SK-N-SH treated with all-trans-retinoic acid at 6 μM for 48 hours (cell line): ENCODE results near the gene KIF15.

Experiments used
- ATAC-seq: fragments of 200-7000 bp; cut with Tn5 transposase; 3 replicates; pipeline ENCODE4 v1.9.1; 2020; ENCODE audit warnings: mild to moderate bottlenecking, moderate library complexity
- ARNTL ChIP-seq: fragments of 450-650 bp; formaldehyde crosslinking; IDR thresholded peaks from 2 replicates; pipeline ENCODE4 v1.5.0; 2020; ENCODE audit warnings: low read depth, mild to moderate bottlenecking, moderate library complexity, borderline replicate concordance
- BACH2 ChIP-seq: fragments of 250-450 bp; sonication (Bioruptor Pico); IDR thresholded peaks from 2 replicates; pipeline ENCODE4 v1.9.0; 2021; ENCODE audit warnings: mild to moderate bottlenecking, borderline replicate concordance
- CSDC2 ChIP-seq: fragments of 250-450 bp; sonication (Bioruptor Pico); IDR thresholded peaks from 2 replicates; pipeline ENCODE4 v1.5.0; 2020; ENCODE audit warnings: mild to moderate bottlenecking, moderate library complexity
- ESRRG ChIP-seq: fragments of 250-450 bp; sonication (Bioruptor Pico); IDR thresholded peaks from 2 replicates; pipeline ENCODE4 v1.6.1; 2021; ENCODE audit warnings: mild to moderate bottlenecking
- GLIS3 ChIP-seq: fragments of 250-450 bp; sonication (Bioruptor Pico); IDR thresholded peaks from 2 replicates; pipeline ENCODE4 v1.5.0; 2020; ENCODE audit warnings: mild to moderate bottlenecking, moderate library complexity
- OSR1 ChIP-seq: fragments of 250-450 bp; sonication (Bioruptor Pico); IDR thresholded peaks from 2 replicates; pipeline ENCODE4 v1.8.0; 2022; ENCODE audit warnings: moderate library complexity, mild to moderate bottlenecking, inconsistent platforms
- PPARA ChIP-seq: fragments of 250-450 bp; sonication (Bioruptor Pico); IDR thresholded peaks from 2 replicates; pipeline ENCODE4 v1.5.0; 2020; ENCODE audit warnings: mild to moderate bottlenecking, borderline replicate concordance
- RARB ChIP-seq: fragments of 250-450 bp; sonication (Bioruptor Pico); IDR thresholded peaks from 2 replicates; pipeline ENCODE4 v1.8.0; 2021; ENCODE audit warnings: mild to moderate bottlenecking, moderate library complexity
- SNAI2 ChIP-seq: fragments of 250-450 bp; sonication (Bioruptor Pico); IDR thresholded peaks from 2 replicates; pipeline ENCODE4 v1.5.0; 2020; ENCODE audit warnings: mild to moderate bottlenecking, moderate library complexity
- TCF4 ChIP-seq: fragments of 250-450 bp; sonication (Bioruptor Pico); IDR thresholded peaks from 2 replicates; pipeline ENCODE4 v1.8.0; 2021; ENCODE audit warnings: mild to moderate bottlenecking, moderate library complexity, borderline replicate concordance
- TOX ChIP-seq: fragments of 250-450 bp; sonication (Bioruptor Pico); IDR thresholded peaks from 2 replicates; pipeline ENCODE4 v1.8.0; 2021; ENCODE audit warnings: mild to moderate bottlenecking, moderate library complexity, borderline replicate concordance
- TSHZ2 ChIP-seq: fragments of 250-450 bp; sonication (Bioruptor Pico); IDR thresholded peaks from 2 replicates; pipeline ENCODE4 v1.5.0; 2020; ENCODE audit warnings: mild to moderate bottlenecking, moderate library complexity
- ZC3H10 ChIP-seq: fragments of 250-450 bp; sonication (Bioruptor Pico); IDR thresholded peaks from 2 replicates; pipeline ENCODE4 v1.5.1; 2021; ENCODE audit warnings: mild to moderate bottlenecking, moderate library complexity
- ZFP3 ChIP-seq: fragments of 250-450 bp; sonication (Bioruptor Pico); IDR thresholded peaks from 2 replicates; pipeline ENCODE4 v1.5.0; 2020; ENCODE audit warnings: mild to moderate bottlenecking, moderate library complexity
- ZFP30 ChIP-seq: fragments of 450-650 bp; formaldehyde crosslinking; IDR thresholded peaks from 2 replicates; pipeline ENCODE4 v1.5.0; 2022; ENCODE audit warnings: mild to moderate bottlenecking, moderate library complexity
- ZNF565 ChIP-seq: fragments of 450-650 bp; formaldehyde crosslinking; conservative IDR thresholded peaks from 2 replicates; pipeline ENCODE4 v1.5.0; 2020; ENCODE audit warnings: low read depth, mild to moderate bottlenecking, moderate library complexity
- ZNF70 ChIP-seq: fragments of 450-650 bp; formaldehyde crosslinking; IDR thresholded peaks from 2 replicates; pipeline ENCODE4 v1.5.0; 2020; ENCODE audit warnings: mild to moderate bottlenecking, moderate library complexity
- ZNF8 ChIP-seq: fragments of 450-650 bp; formaldehyde crosslinking; IDR thresholded peaks from 2 replicates; pipeline ENCODE4 v1.5.0; 2020; ENCODE audit warnings: mild to moderate bottlenecking, moderate library complexity
- TF ChIP-seq, protein P1 (sequence below): fragments of 250-450 bp; sonication (Bioruptor Pico); IDR thresholded peaks from 2 replicates; pipeline ENCODE4 v1.8.0; 2020; ENCODE audit warnings: mild to moderate bottlenecking, moderate library complexity, borderline replicate concordance
- TF ChIP-seq, protein P2 (sequence below): fragments of 250-450 bp; sonication (Bioruptor Pico); IDR thresholded peaks from 2 replicates; pipeline ENCODE4 v1.8.0; 2021; ENCODE audit warnings: low read depth, mild to moderate bottlenecking, moderate library complexity, borderline replicate concordance

KIF15 gene

DNA sequence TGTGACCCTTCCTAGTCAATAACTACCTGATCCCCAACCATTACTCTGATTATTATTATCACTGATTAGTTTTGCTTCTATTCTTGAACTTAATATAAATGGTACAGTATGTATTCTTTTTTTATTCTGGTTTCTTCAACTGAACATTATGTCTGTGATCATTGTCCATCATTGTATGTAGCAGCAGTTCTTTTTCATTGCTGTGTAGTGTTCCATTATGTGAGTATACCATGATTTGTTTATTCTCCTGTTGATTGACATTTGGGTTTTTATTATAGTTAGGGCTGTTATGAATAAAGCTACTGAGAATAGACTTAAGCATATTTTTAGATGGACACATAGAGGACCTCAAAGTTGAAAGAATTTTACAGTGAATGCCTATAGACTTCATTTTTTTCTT lies 2.7 kb downstream of the KIF15 start (continued):
- no peak for TF ChIP-seq TSHZ2
- no peak for TF ChIP-seq ESRRG (CRISPR knock-in tag)
- TF ChIP-seq RARB (CRISPR knock-in tag): no peak
- no peak for TF ChIP-seq ZFP3 (CRISPR knock-in tag)
- TF ChIP-seq, all 23 proteins: peak for 0

DNA sequence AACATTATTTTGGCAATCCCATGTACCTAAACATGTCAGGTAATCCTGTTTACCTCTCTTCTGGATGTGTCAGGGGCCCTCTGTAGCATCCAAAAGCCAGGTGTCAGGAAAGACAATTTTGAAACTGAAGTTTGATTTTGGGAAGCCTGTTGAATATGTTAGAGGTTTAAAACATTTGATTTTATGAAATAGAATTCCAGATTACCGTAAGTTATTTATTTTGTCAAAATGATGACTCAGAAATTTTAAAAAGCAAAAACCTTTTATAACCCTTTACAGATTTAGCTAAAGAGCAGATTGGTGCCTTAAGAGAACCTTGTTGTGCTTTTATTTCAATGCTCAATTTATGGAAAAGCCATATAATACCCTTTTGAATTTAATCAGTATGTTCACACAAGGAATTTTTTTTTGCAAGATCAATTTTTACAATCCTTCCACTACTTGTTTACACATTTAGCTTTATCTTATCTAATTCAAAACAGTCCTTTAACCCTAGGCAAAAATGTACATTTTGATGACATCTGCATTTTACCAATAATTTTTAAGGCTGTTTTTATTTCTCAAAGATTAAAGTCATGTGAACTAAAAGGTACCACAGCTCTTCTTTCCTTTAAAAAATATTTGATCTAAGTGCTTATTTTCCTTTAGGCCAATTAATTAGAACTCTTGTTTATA lies 10.0 kb downstream of the KIF15 start:
- TF ChIP-seq RARB (CRISPR knock-in tag) (no peak), CSDC2 (CRISPR knock-in tag) (no peak), ARNTL (no peak), TOX (CRISPR knock-in tag) (no peak), ZFP3 (CRISPR knock-in tag) (no peak), PPARA (no peak), GLIS3 (no peak), ZNF565 (CRISPR knock-in tag) (no peak), ESRRG (CRISPR knock-in tag) (no peak), SNAI2 (CRISPR knock-in tag) (no peak)
- no peak for ATAC-seq

- no peak for ATAC-seq
- TF ChIP-seq, protein P1, sequence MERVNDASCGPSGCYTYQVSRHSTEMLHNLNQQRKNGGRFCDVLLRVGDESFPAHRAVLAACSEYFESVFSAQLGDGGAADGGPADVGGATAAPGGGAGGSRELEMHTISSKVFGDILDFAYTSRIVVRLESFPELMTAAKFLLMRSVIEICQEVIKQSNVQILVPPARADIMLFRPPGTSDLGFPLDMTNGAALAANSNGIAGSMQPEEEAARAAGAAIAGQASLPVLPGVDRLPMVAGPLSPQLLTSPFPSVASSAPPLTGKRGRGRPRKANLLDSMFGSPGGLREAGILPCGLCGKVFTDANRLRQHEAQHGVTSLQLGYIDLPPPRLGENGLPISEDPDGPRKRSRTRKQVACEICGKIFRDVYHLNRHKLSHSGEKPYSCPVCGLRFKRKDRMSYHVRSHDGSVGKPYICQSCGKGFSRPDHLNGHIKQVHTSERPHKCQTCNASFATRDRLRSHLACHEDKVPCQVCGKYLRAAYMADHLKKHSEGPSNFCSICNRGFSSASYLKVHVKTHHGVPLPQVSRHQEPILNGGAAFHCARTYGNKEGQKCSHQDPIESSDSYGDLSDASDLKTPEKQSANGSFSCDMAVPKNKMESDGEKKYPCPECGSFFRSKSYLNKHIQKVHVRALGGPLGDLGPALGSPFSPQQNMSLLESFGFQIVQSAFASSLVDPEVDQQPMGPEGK: no peak
- TF ChIP-seq PPARA (no peak), BACH2 (no peak), RARB (CRISPR knock-in tag) (no peak), ZFP3 (CRISPR knock-in tag) (no peak), ARNTL (no peak), TSHZ2 (no peak), ZNF8 (CRISPR knock-in tag) (no peak), ZFP30 (CRISPR knock-in tag) (no peak), TCF4 (CRISPR knock-in tag) (no peak), GLIS3 (no peak)
- TF ChIP-seq, protein P2, sequence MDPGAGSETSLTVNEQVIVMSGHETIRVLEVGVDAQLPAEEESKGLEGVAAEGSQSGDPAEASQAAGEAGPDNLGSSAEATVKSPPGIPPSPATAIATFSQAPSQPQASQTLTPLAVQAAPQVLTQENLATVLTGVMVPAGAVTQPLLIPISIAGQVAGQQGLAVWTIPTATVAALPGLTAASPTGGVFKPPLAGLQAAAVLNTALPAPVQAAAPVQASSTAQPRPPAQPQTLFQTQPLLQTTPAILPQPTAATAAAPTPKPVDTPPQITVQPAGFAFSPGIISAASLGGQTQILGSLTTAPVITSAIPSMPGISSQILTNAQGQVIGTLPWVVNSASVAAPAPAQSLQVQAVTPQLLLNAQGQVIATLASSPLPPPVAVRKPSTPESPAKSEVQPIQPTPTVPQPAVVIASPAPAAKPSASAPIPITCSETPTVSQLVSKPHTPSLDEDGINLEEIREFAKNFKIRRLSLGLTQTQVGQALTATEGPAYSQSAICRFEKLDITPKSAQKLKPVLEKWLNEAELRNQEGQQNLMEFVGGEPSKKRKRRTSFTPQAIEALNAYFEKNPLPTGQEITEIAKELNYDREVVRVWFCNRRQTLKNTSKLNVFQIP: no peak
Observed at GRCh38 chr3:44772099-44772442, 10.5 kb downstream of the KIF15 start.

DNA sequence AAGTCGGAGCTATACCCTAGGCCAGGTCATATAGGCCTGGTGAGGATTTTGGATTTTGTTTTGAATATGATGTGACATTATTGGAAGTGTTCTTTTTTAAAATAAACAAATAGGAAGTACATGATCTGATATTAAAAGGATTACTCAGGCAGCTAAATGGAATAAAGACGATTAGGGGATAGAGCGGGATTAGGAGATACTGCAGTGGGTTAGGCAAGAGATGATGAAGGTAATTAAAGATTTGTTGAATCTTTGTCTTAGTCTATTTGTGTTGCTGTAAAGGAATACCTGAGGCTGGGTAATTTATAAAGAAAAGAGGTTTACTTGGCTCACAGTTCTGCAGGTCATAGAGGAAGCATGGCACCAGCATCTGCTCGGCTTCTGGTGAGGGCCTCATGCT lies 21.3 kb downstream of the KIF15 start:
- no peak for ATAC-seq
- TF ChIP-seq TSHZ2 (no peak), OSR1 (CRISPR knock-in tag) (no peak), PPARA (no peak), ESRRG (CRISPR knock-in tag) (no peak), ZFP30 (CRISPR knock-in tag) (no peak), ZFP3 (CRISPR knock-in tag) (no peak), TOX (CRISPR knock-in tag) (no peak), ZC3H10 (CRISPR knock-in tag) (no peak), ZNF8 (CRISPR knock-in tag) (no peak), CSDC2 (CRISPR knock-in tag) (no peak), RARB (CRISPR knock-in tag) (no peak), GLIS3 (no peak), ZNF70 (CRISPR knock-in tag) (no peak), ZNF565 (CRISPR knock-in tag) (no peak), BACH2 (no peak), TCF4 (CRISPR knock-in tag) (no peak), SNAI2 (CRISPR knock-in tag) (no peak), ARNTL (no peak)
- TF ChIP-seq, protein P1: no peak
